ENCODE results near the gene LENG8.

- TF ChIP-seq CTCF (IDR thresholded peaks at IDR 0.05; ENCODE audit: borderline replicate concordance, extremely low read depth, low read length, poor library complexity, severe bottlenecking) = no peak
- TF ChIP-seq EZH2 (IDR thresholded peaks at IDR 0.05; ENCODE audit: borderline replicate concordance, low read depth, low read length, severe bottlenecking) = no peak
Measured at GRCh38 chr19:54436031-54436523, 12.9 kb upstream of the LENG8 start.
